Lower leg skin (tissue), 4 donors: Measurements from ENCODE around the gene NOX4. TPM values are rescaled to one million over a fixed set of nuclear protein-coding genes. Genes with fewer than 3 reads are reported as not detected.

Experiments
- DNase-seq, 2 donors: peaks; one replicate each; pipeline ENCODE4 v3.0.0-alpha.2; 2019; ENCODE audit warnings: low spot score in 2 of 2
- H3K4me3 ChIP-seq: fragments of 200-600 bp; sonication (generic); 2 replicates; pipeline ENCODE4 v1.5.1; 2017; ENCODE audit warnings: mild to moderate bottlenecking, low read depth; ENCODE audit not compliant: poor library complexity, severe bottlenecking
- CTCF ChIP-seq, 3 donors: fragments of 450-650 bp; IDR thresholded peaks; one replicate each; pipeline ENCODE4 v1.5.1; 2016; ENCODE audit warnings: antibody characterized with exemption in 3 of 3, mild to moderate bottlenecking in 3 of 3, moderate library complexity in 2 of 3
- POLR2A ChIP-seq, 2 donors: fragments of 450-650 bp; IDR thresholded peaks; one replicate each; pipeline ENCODE4 v1.6.1; 2016 to 2017; ENCODE audit warnings: antibody characterized with exemption in 2 of 2, mild to moderate bottlenecking in 1 of 2, moderate library complexity in 1 of 2
- WGBS, 2 donors: methylation state at CpG; one replicate each; pipeline ENCODE4 v1.1.5; 2018; 5-methylcytosine and 5-hydroxymethylcytosine counted together
- intact Hi-C: fragments of 100-400 bp; cut with DNase I; formaldehyde crosslinking; loops from one replicate; pipeline ENCODE4 v1.15.0; 2023; ENCODE audit warnings: low total_unique reads
- total RNA-seq, 4 donors: library from RNA; depleted of rRNA; stranded (reverse); fragments of >200 nt; gene quantifications; one replicate each; pipeline ENCODE4 v1.1.0, GENCODE V29; 2016

The NOX4 gene
- total RNA-seq, 4 donors from 2014 or later = 1.2 to 8.3 (median 2.8) TPM

DNA sequence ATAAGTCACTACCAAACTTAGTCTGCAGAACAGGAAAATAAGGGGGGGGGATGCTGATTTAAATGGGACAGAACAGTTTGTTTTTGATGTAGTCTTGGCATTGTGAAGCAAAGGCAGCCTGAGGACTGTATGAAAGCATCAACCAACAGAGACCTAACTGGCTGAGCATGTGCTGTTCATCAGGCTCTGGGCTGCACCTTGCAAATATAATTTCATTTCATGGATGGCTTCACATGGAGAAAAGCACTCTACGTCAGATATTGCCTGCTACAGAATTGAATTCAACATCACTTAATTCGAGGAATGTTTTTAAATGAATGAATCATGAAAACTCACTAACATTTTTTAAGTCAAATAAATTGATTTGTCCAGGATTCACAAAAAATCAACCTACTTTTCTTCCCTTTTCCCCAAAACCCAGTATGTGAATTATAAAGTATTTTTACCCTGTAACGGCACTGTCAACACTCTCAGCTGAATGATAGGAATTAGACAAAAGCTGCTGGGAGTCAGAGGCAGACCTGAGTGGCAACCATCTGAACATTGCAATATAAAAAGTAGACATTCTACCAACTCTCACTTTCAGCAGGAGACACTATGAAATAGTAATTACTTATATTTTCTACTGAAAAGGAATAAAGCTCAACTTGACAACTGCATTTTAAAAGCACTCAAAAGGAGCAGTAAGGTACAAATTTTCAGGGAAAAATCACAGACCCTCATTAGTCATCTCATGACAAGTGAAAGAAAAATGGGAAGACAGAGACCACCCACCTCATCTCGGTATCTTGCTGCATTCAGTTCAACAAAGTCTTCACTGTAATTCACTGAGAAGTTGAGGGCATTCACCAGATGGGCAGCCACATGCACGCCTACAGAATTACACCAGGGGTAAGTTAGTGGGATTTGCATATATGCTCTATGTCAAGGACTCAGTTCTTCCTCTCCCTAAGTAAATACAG is 47.5 kb downstream of the NOX4 start:
- DNase-seq = no peak
- H3K4me3 ChIP-seq = no peak overlapping the region
- intact Hi-C loops = no loop called here
- 80 to 89% methylated on average over 5 of the region's 5 CpGs for WGBS, 2 donors
- no peak for TF ChIP-seq CTCF (IDR thresholded peaks at IDR 0.05)
- TF ChIP-seq POLR2A (IDR thresholded peaks at IDR 0.05) = no peak

DNA sequence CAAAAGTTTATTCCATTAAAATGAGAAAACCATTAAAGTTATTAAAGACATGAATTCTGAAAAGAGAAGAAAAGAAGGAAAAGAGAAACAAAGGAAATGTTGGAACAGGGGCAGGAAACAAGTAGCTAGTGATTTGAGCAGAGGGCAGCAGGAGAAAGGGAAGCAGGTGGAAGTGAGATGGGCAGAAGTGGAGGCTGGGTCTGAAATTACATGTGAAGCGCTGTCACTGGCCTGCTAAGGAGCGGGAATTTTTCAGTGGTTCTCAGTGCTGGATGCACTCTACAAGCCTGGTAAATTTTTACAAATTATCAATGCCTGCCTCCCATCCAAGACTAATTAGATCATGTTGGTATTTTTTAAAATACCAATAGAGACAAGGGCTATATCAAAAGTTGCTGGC is 48.4 kb downstream of the NOX4 start:
- no peak overlapping the region for H3K4me3 ChIP-seq
- 86 to 91% methylated on average over 2 of the region's 2 CpGs for WGBS, 2 donors
- intact Hi-C loops = no loop called here
- TF ChIP-seq CTCF (IDR thresholded peaks at IDR 0.05) (no peak), POLR2A (IDR thresholded peaks at IDR 0.05) (no peak)
- DNase-seq = no peak

GRCh38 chr11:89441606-89442005 is 49.6 kb downstream of the NOX4 start:
- TF ChIP-seq CTCF (IDR thresholded peaks at IDR 0.05) (no peak), POLR2A (IDR thresholded peaks at IDR 0.05) (no peak)
- WGBS, 2 donors = 65 to 82% methylated on average over 1 of the region's 1 CpG
- DNase-seq = no peak
- no peak overlapping the region for H3K4me3 ChIP-seq
- intact Hi-C loops = no loop called here

GRCh38 chr11:89437317-89437716 is 53.9 kb downstream of the NOX4 start:
- no peak overlapping the region for H3K4me3 ChIP-seq
- 88 to 100% methylated on average over 1 of the region's 1 CpG for WGBS, 2 donors
- intact Hi-C loops = no loop called here
- no peak for DNase-seq
- TF ChIP-seq CTCF (IDR thresholded peaks at IDR 0.05) (no peak), POLR2A (IDR thresholded peaks at IDR 0.05) (no peak)

DNA sequence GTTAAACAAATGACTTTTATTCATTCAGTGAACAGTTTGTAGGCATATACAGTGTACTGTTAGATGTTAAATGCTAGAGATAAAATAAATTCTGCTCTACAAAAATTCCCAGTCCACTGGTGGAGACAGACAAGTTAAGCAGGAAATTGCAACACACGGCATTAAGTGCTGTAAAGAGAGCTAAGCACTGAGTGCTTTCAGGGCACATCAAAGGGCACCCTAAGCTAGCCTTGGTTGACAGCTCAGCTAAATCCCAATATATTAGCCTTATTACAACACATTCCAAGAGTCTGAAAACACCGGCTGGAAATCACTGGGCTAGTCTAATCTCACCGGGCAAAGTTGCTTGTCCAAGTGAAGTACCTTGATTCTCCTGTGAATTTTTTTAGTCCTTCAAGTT is 55.1 kb downstream of the NOX4 start:
- H3K4me3 ChIP-seq = no peak overlapping the region
- intact Hi-C loops = no loop called here
- no peak for DNase-seq
- WGBS, 2 donors = 18 to 26% methylated on average over 3 of the region's 3 CpGs
- no peak for TF ChIP-seq CTCF (IDR thresholded peaks at IDR 0.05)
- TF ChIP-seq POLR2A (IDR thresholded peaks at IDR 0.05) = no peak
